Measurements from ENCODE around the gene LYRM9.
A peak's percentile ranks its signal among the peaks of the same experiment; 100 is the strongest.

LYRM9 gene

GRCh38 chr17:27862840-27863239, 30.3 kb downstream of the LYRM9 start:
- Histone ChIP-seq H3K4me2 (no peak overlapping the region), H4K20me1 (no peaks in the 10 kb centered on the region), H3K27me3 (no peaks in the 10 kb centered on the region), H3K4me3 (no peak overlapping the region), H3K4me1 (no peaks in the 10 kb centered on the region), H3K9me3 (no peaks in the 10 kb centered on the region), H3K27ac (no peak overlapping the region), H3K36me3 (no peaks in the 10 kb centered on the region), H3K9ac (no peak overlapping the region)
- TF ChIP-seq Cebpa-rat (IDR thresholded peaks at IDR 0.05) = no peak

- H3K9me3 ChIP-seq = no peaks in the 10 kb centered on the region
- no peak overlapping the region for H3K9ac ChIP-seq
- no peaks in the 10 kb centered on the region for H3K4me1 ChIP-seq
- no peak overlapping the region for H3K27ac ChIP-seq
- H3K27me3 ChIP-seq = no peaks in the 10 kb centered on the region
- H3K4me3 ChIP-seq = no peak overlapping the region
- no peak overlapping the region for H3K4me2 ChIP-seq
- H4K20me1 ChIP-seq = no peaks in the 10 kb centered on the region
- no peak for TF ChIP-seq Cebpa-rat (IDR thresholded peaks at IDR 0.05)
- H3K36me3 ChIP-seq = no peaks in the 10 kb centered on the region
Observed at GRCh38 chr17:27862004-27862403, 31.2 kb downstream of the LYRM9 start.

GRCh38 chr17:27860971-27861664, 32.0 kb downstream of the LYRM9 start:
- no peak overlapping the region for H3K9ac ChIP-seq
- no peaks in the 10 kb centered on the region for H4K20me1 ChIP-seq
- H3K27ac ChIP-seq = no peak overlapping the region
- H3K4me1 ChIP-seq = no peaks in the 10 kb centered on the region
- no peak overlapping the region for H3K4me3 ChIP-seq
- no peaks in the 10 kb centered on the region for H3K9me3 ChIP-seq
- H3K4me2 ChIP-seq = no peak overlapping the region
- H3K36me3 ChIP-seq = no peaks in the 10 kb centered on the region
- TF ChIP-seq Cebpa-rat (IDR thresholded peaks at IDR 0.05) = no peak
- H3K27me3 ChIP-seq = no peaks in the 10 kb centered on the region

- no peaks in the 10 kb centered on the region for H3K27me3 ChIP-seq
- no peaks in the 10 kb centered on the region for H4K20me1 ChIP-seq
- no peak overlapping the region for H3K9ac ChIP-seq
- H3K4me2 ChIP-seq = no peak overlapping the region
- TF ChIP-seq Cebpa-rat (IDR thresholded peaks at IDR 0.05) = no peak
- H3K36me3 ChIP-seq = no peaks in the 10 kb centered on the region
- no peak overlapping the region for H3K4me3 ChIP-seq
- H3K27ac ChIP-seq = no peak overlapping the region
- H3K9me3 ChIP-seq = no peaks in the 10 kb centered on the region
- H3K4me1 ChIP-seq = no peaks in the 10 kb centered on the region
Observed at GRCh38 chr17:27858621-27859305, 34.4 kb downstream of the LYRM9 start.

- Histone ChIP-seq H4K20me1 (no peaks in the 10 kb centered on the region), H3K27me3 (no peaks in the 10 kb centered on the region), H3K9ac (no peak overlapping the region), H3K27ac (no peak overlapping the region), H3K36me3 (no peaks in the 10 kb centered on the region), H3K9me3 (no peaks in the 10 kb centered on the region), H3K4me1 (no peaks in the 10 kb centered on the region), H3K4me2 (no peak overlapping the region), H3K4me3 (no peak overlapping the region)
- no peak for TF ChIP-seq Cebpa-rat (IDR thresholded peaks at IDR 0.05)
Observed at GRCh38 chr17:27856676-27857432, 36.3 kb downstream of the LYRM9 start.

- H3K36me3 ChIP-seq = no peaks in the 10 kb centered on the region
- H3K9ac ChIP-seq = no peak overlapping the region
- H3K4me1 ChIP-seq = no peaks in the 10 kb centered on the region
- no peak for TF ChIP-seq Cebpa-rat (IDR thresholded peaks at IDR 0.05)
- no peaks in the 10 kb centered on the region for H3K9me3 ChIP-seq
- H4K20me1 ChIP-seq = no peaks in the 10 kb centered on the region
- H3K27me3 ChIP-seq = no peaks in the 10 kb centered on the region
- H3K4me2 ChIP-seq = no peak overlapping the region
- no peak overlapping the region for H3K4me3 ChIP-seq
- H3K27ac ChIP-seq = no peak overlapping the region
Observed at GRCh38 chr17:27855454-27855853, 37.7 kb downstream of the LYRM9 start.

- Histone ChIP-seq H3K4me1 (no peaks in the 10 kb centered on the region), H3K4me2 (no peak overlapping the region), H3K27ac (no peak overlapping the region), H3K27me3 (no peaks in the 10 kb centered on the region), H3K36me3 (no peaks in the 10 kb centered on the region), H4K20me1 (no peaks in the 10 kb centered on the region), H3K9me3 (no peaks in the 10 kb centered on the region), H3K4me3 (no peak overlapping the region), H3K9ac (no peak overlapping the region)
- no peak for TF ChIP-seq Cebpa-rat (IDR thresholded peaks at IDR 0.05)
Observed at GRCh38 chr17:27854163-27854562, 39.0 kb downstream of the LYRM9 start.

GRCh38 chr17:27853091-27853490, 40.1 kb downstream of the LYRM9 start:
- H4K20me1 ChIP-seq = no peaks in the 10 kb centered on the region
- H3K4me3 ChIP-seq = no peak overlapping the region
- H3K9me3 ChIP-seq = no peaks in the 10 kb centered on the region
- H3K9ac ChIP-seq = no peak overlapping the region
- TF ChIP-seq Cebpa-rat (IDR thresholded peaks at IDR 0.05) = no peak
- H3K4me1 ChIP-seq = peaks cover 4% of the 10 kb centered on the region
- H3K36me3 ChIP-seq = no peaks in the 10 kb centered on the region
- no peak overlapping the region for H3K4me2 ChIP-seq
- H3K27ac ChIP-seq = no peak overlapping the region
- H3K27me3 ChIP-seq = no peaks in the 10 kb centered on the region

- Histone ChIP-seq H3K4me1 (peaks cover 33% of the 10 kb centered on the region), H3K27me3 (no peaks in the 10 kb centered on the region), H3K36me3 (no peaks in the 10 kb centered on the region), H3K27ac (no peak overlapping the region), H3K9me3 (peaks cover 10% of the 10 kb centered on the region), H3K9ac (no peak overlapping the region), H3K4me2 (no peak overlapping the region), H3K4me3 (no peak overlapping the region), H4K20me1 (no peaks in the 10 kb centered on the region)
- peak; percentile 48; the same call in 1 of the 2 replicates for TF ChIP-seq Cebpa-rat (IDR thresholded peaks at IDR 0.05)
Observed at GRCh38 chr17:27849474-27850185, 43.5 kb downstream of the LYRM9 start.

Data from BLaER1 (cell line).